K562 (cell line): ENCODE measurements around the gene CDC37. TPM values are rescaled to one million over a fixed set of nuclear protein-coding genes. Genes with fewer than 3 reads are reported as not detected.
A peak's percentile ranks its signal among the peaks of the same experiment; 100 is the strongest.

Source experiments
- CCAR2 ChIP-seq: fragments of 200-400 bp; formaldehyde crosslinking; IDR thresholded peaks from 2 replicates; pipeline ENCODE4 v1.6.1; 2017; ENCODE audit warnings: mild to moderate bottlenecking, low read depth, low read length
- E2F5 ChIP-seq: sonication (generic); formaldehyde crosslinking; IDR thresholded peaks from 2 replicates; pipeline ENCODE4 v1.8.0; 2022; ENCODE audit warnings: mild to moderate bottlenecking, missing genetic modification reagents
- ELF4 ChIP-seq: fragments of 450-650 bp; formaldehyde crosslinking; IDR thresholded peaks from 2 replicates; pipeline ENCODE4 v1.4.0; 2022; ENCODE audit warnings: missing genetic modification characterization
- ETV1 ChIP-seq: fragments of 450-650 bp; conservative IDR thresholded peaks from 2 replicates; pipeline ENCODE4 v1.6.1; 2016; ENCODE audit warnings: missing genetic modification characterization, control low read depth, low read depth, missing compliant biosample characterization
- HNRNPLL ChIP-seq: fragments of 200-400 bp; formaldehyde crosslinking; IDR thresholded peaks from 2 replicates; pipeline ENCODE4 v1.6.1; 2017; ENCODE audit warnings: low read length, low read depth, mild to moderate bottlenecking; ENCODE audit not compliant: poor library complexity, severe bottlenecking
- NCOA6 ChIP-seq: fragments of 450-650 bp; IDR thresholded peaks from 2 replicates; pipeline ENCODE4 v1.6.1; 2017; ENCODE audit warnings: mild to moderate bottlenecking
- NCOR1 ChIP-seq: fragments of 450-650 bp; IDR thresholded peaks from 2 replicates; pipeline ENCODE4 v1.6.1; 2016; ENCODE audit warnings: mild to moderate bottlenecking, moderate library complexity
- PHTF2 ChIP-seq: fragments of 250-450 bp; sonication (Bioruptor Pico); IDR thresholded peaks from 2 replicates; pipeline ENCODE4 v1.5.0; 2021; ENCODE audit warnings: mild to moderate bottlenecking
- POLR2B ChIP-seq: fragments of 450-650 bp; IDR thresholded peaks from 2 replicates; pipeline ENCODE4 v1.6.1; 2018; ENCODE audit warnings: low read depth; ENCODE audit not compliant: partially characterized antibody
- POU5F1 ChIP-seq: fragments of 150-350 bp; IDR thresholded peaks from 2 replicates; pipeline ENCODE4 v1.6.1; 2014; ENCODE audit warnings: borderline replicate concordance, low read length, low read depth, mild to moderate bottlenecking; ENCODE audit not compliant: partially characterized antibody
- PTRF ChIP-seq: fragments of 450-650 bp; IDR thresholded peaks from 2 replicates; pipeline ENCODE4 v1.6.1; 2016; ENCODE audit warnings: mild to moderate bottlenecking, missing genetic modification characterization, missing compliant biosample characterization
- RBM25 ChIP-seq: fragments of 200-400 bp; formaldehyde crosslinking; IDR thresholded peaks from 2 replicates; pipeline ENCODE4 v1.6.1; 2018; ENCODE audit warnings: low read length, low read depth, moderate library complexity; ENCODE audit not compliant: severe bottlenecking
- SMARCA5 ChIP-seq: fragments of 450-650 bp; IDR thresholded peaks from 2 replicates; pipeline ENCODE4 v1.6.1; 2016
- SMARCC2 ChIP-seq: fragments of 450-650 bp; IDR thresholded peaks from 2 replicates; pipeline ENCODE4 v1.6.1; 2017; ENCODE audit warnings: antibody characterized with exemption, moderate library complexity, mild to moderate bottlenecking, low read depth
- SNRNP70 ChIP-seq: fragments of 200-400 bp; formaldehyde crosslinking; optimal IDR thresholded peaks from 2 replicates; pipeline ENCODE3; 2017; ENCODE audit warnings: low read depth, low read length
- SPI1 ChIP-seq: IDR thresholded peaks from 2 replicates; pipeline ENCODE4 v1.6.1; 2011; ENCODE audit warnings: low read depth, low read length, control low read depth, borderline replicate concordance
- STAG1 ChIP-seq: sonication (generic); formaldehyde crosslinking; IDR thresholded peaks from 2 replicates; pipeline ENCODE4 v1.5.0; 2020; ENCODE audit warnings: missing genetic modification reagents, borderline replicate concordance
- TCF7L2 ChIP-seq: fragments of 150-350 bp; IDR thresholded peaks from 2 replicates; pipeline ENCODE4 v1.6.1; 2016; ENCODE audit warnings: low read depth, mild to moderate bottlenecking, low read length, moderate library complexity
- TFAM ChIP-seq: fragments of 250-450 bp; sonication (Bioruptor Pico); conservative IDR thresholded peaks from 2 replicates; pipeline ENCODE4 v1.5.0; 2021; ENCODE audit warnings: mild to moderate bottlenecking, moderate library complexity
- THRAP3 ChIP-seq: fragments of 450-650 bp; IDR thresholded peaks from 2 replicates; pipeline ENCODE4 v1.6.1; 2016; ENCODE audit warnings: mild to moderate bottlenecking, inconsistent platforms, borderline replicate concordance
- TRIM28 ChIP-seq: fragments of 450-650 bp; IDR thresholded peaks from 2 replicates; pipeline ENCODE4 v1.6.1; 2017
- WHSC1 ChIP-seq: IDR thresholded peaks from one replicate; pipeline ENCODE4 v1.6.1; 2012; ENCODE audit warnings: low read length, control low read depth, inconsistent platforms
- ZKSCAN1 ChIP-seq: fragments of 150-350 bp; IDR thresholded peaks from 2 replicates; pipeline ENCODE4 v1.6.1; 2016; ENCODE audit warnings: low read depth, low read length
- ZKSCAN3 ChIP-seq: fragments of 250-450 bp; sonication (Bioruptor Pico); IDR thresholded peaks from 2 replicates; pipeline ENCODE4 v1.4.0; 2020
- ZNF143 ChIP-seq: sonication (generic); formaldehyde crosslinking; IDR thresholded peaks from 2 replicates; pipeline ENCODE4 v1.9.0; 2022; ENCODE audit warnings: mild to moderate bottlenecking, missing genetic modification reagents
- ZNF174 ChIP-seq: fragments of 250-450 bp; sonication (Bioruptor Pico); IDR thresholded peaks from 2 replicates; pipeline ENCODE4 v1.4.0; 2020; ENCODE audit warnings: mild to moderate bottlenecking
- ZNF551 ChIP-seq: fragments of 250-450 bp; sonication (Bioruptor Pico); IDR thresholded peaks from 2 replicates; pipeline ENCODE4 v1.5.0; 2021; ENCODE audit warnings: mild to moderate bottlenecking, moderate library complexity
- ZNF707 ChIP-seq: fragments of 250-450 bp; sonication (Bioruptor Pico); conservative IDR thresholded peaks from 2 replicates; pipeline ENCODE4 v1.8.0; 2022; ENCODE audit warnings: inconsistent platforms, mild to moderate bottlenecking, moderate library complexity
- ZNF780A ChIP-seq: fragments of 250-450 bp; sonication (Bioruptor Pico); IDR thresholded peaks from 2 replicates; pipeline ENCODE4 v1.5.0; 2021; ENCODE audit warnings: mild to moderate bottlenecking
- ZSCAN32 ChIP-seq: fragments of 450-650 bp; formaldehyde crosslinking; IDR thresholded peaks from 2 replicates; pipeline ENCODE4 v1.4.0; 2020; ENCODE audit warnings: mild to moderate bottlenecking, moderate library complexity
- polyA plus RNA-seq, 8 experiments: library from polyadenylated mRNA; depleted of rRNA in 4 of 8; stranded (reverse) in 5 of 8; unstranded in 3 of 8; fragments of >200 nt; fragmentation: Nextera tagmentation in 2 of 8; fragmentation: Illumina TruSeq in 1 of 8; extraction: Ambion mirVana in 2 of 8; extraction: Trizol in 1 of 8; gene quantifications; 2 replicates each; pipeline versions ENCODE4 v1.2.1 to v1.2.3, GENCODE V29; 2011 to 2014; ENCODE audit warnings: inconsistent platforms in 1 of 8, missing spikeins in 1 of 8
- total RNA-seq, 7 experiments: library from RNA; depleted of rRNA in 6 of 7; stranded (reverse); fragments of >200 nt in 6 of 7; fragmentation: Illumina TruSeq in 2 of 7; extraction: Trizol in 2 of 7; gene quantifications; 2 replicates each; pipeline versions ENCODE4 v1.2.1 to v1.2.3, GENCODE V29; 2011 to 2021; ENCODE audit warnings: low replicate concordance in 1 of 7
- TF ChIP-seq, protein P1 (sequence below): sonication (generic); formaldehyde crosslinking; IDR thresholded peaks from 2 replicates; pipeline ENCODE4 v1.9.0; 2022; ENCODE audit warnings: mild to moderate bottlenecking, missing genetic modification reagents

Gene CDC37
- total and polyA plus RNA-seq, 9 of the 15 experiments (the other 6 are each of a cell fraction or from before 2014, with no cell fraction given): 6.6 to 538 (median 227) TPM

DNA sequence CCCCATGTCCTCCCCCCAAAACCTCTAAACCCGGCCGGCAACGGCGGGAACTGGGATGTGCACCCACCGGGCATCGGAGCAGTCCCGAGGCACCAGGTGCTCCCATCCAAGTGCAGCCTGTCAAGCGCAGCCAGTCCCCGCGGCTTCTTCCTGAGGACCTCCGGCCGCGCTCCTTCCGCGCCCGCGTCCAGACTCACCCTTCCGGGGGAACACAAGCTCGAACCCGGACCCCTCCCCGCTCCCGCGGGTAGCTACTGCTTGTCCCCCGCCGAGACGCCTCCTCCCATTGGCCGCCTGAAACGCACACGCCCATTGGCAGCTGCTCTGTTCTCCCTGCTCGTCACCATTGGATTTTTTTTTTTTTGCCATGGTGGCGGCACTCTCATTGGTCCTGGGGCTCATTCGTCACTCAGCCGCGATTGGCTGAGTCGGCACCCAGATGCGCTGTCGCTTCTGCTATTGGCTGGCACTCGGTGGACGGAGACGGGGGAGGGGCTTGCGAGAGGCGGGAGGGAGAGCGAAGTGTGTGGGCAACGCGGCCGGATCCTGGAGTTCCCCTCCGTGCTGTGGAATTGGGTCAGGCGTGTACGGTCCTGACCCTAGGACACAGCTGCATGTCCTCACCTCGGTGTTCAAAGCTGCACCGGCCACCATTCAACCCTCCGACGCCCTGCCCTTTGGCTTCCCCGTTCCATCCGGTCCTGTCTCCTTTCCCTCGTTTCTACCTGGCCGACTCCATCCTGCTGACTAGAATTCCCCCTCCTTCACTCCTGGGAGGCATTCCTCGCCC, 22.8 kb downstream of the CDC37 start, which contains the start of gene TYK2 (continued):
- TF ChIP-seq, protein P1, sequence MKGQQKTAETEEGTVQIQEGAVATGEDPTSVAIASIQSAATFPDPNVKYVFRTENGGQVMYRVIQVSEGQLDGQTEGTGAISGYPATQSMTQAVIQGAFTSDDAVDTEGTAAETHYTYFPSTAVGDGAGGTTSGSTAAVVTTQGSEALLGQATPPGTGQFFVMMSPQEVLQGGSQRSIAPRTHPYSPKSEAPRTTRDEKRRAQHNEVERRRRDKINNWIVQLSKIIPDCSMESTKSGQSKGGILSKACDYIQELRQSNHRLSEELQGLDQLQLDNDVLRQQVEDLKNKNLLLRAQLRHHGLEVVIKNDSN (CRISPR knock-in tag): no peak; the same call in none of the 2 replicates
- TF ChIP-seq SMARCA5 (no peak), E2F5 (CRISPR knock-in tag) (no peak), ETV1 (peak; percentile 69), HNRNPLL (peak; percentile 52), PHTF2 (CRISPR knock-in tag) (no peak), WHSC1 (no peak), ZKSCAN3 (CRISPR knock-in tag) (no peak), ZNF551 (CRISPR knock-in tag) (no peak), CCAR2 (no peak), STAG1 (CRISPR knock-in tag) (no peak), RBM25 (peak; percentile 89), ZNF707 (CRISPR knock-in tag) (no peak), POLR2B (peak; percentile 86), NCOA6 (no peak), TRIM28 (no peak), TFAM (CRISPR knock-in tag) (no peak), ZSCAN32 (CRISPR knock-in tag) (no peak), PTRF (tag) (no peak), ZNF143 (CRISPR knock-in tag) (no peak), ZNF780A (CRISPR knock-in tag) (no peak), SMARCC2 (no peak), TCF7L2 (no peak), NCOR1 (no peak), POU5F1 (no peak), SNRNP70 (no peak), ELF4 (CRISPR knock-in tag) (0 out of 2 replicates have a peak, but pooled peaks have one; percentile 11), ZKSCAN1 (0 out of 2 replicates have a peak, but pooled peaks have one; percentile 17), ZNF174 (CRISPR knock-in tag) (no peak), SPI1 (peak; percentile 40; the same call in 1 of the 2 replicates), THRAP3 (no peak)
